Ishikawa (cell line): ENCODE data around the gene LGALS1.

ENCODE experiments used
- CEBPB ChIP-seq: IDR thresholded peaks from 2 replicates; pipeline ENCODE4 v1.6.1; 2012
- CREB1 ChIP-seq: IDR thresholded peaks from 2 replicates; pipeline ENCODE4 v1.6.1; 2012; ENCODE audit warnings: low read depth
- EGR1 ChIP-seq: IDR thresholded peaks from 2 replicates; pipeline ENCODE4 v1.6.1; 2012
- EP300 ChIP-seq: IDR thresholded peaks from 2 replicates; pipeline ENCODE4 v1.6.1; 2012; ENCODE audit warnings: borderline replicate concordance
- FOXM1 ChIP-seq: IDR thresholded peaks from 2 replicates; pipeline ENCODE4 v1.6.1; 2012; ENCODE audit warnings: low read depth, borderline replicate concordance
- NFIC ChIP-seq: IDR thresholded peaks from 2 replicates; pipeline ENCODE4 v1.6.1; 2012
- RAD21 ChIP-seq: IDR thresholded peaks from 2 replicates; pipeline ENCODE4 v1.6.1; 2012; ENCODE audit warnings: low read depth
- REST ChIP-seq: IDR thresholded peaks from 2 replicates; pipeline ENCODE4 v1.6.1; 2012; ENCODE audit warnings: low read depth, mild to moderate bottlenecking
- TAF1 ChIP-seq: IDR thresholded peaks from 2 replicates; pipeline ENCODE4 v1.6.1; 2012; ENCODE audit warnings: low read depth, mild to moderate bottlenecking
- TCF12 ChIP-seq: IDR thresholded peaks from 2 replicates; pipeline ENCODE4 v1.6.1; 2012; ENCODE audit warnings: low read depth
- TEAD4 ChIP-seq: IDR thresholded peaks from 2 replicates; pipeline ENCODE4 v1.6.1; 2012
- YY1 ChIP-seq: IDR thresholded peaks from 2 replicates; pipeline ENCODE4 v1.6.1; 2012; ENCODE audit warnings: low read depth
- ZBTB7A ChIP-seq: IDR thresholded peaks from 2 replicates; pipeline ENCODE4 v1.6.1; 2012; ENCODE audit warnings: low read depth
- TF ChIP-seq, protein P1 (sequence below): IDR thresholded peaks from 2 replicates; pipeline ENCODE4 v1.6.1; 2012
- TF ChIP-seq, protein P2 (sequence below): IDR thresholded peaks from 2 replicates; pipeline ENCODE4 v1.6.1; 2012

Gene LGALS1

GRCh38 chr22:37633625-37634416 lies 41.6 kb upstream of the LGALS1 start:
- TF ChIP-seq CREB1: no peak
- no peak for TF ChIP-seq CEBPB
- TF ChIP-seq, protein P1, sequence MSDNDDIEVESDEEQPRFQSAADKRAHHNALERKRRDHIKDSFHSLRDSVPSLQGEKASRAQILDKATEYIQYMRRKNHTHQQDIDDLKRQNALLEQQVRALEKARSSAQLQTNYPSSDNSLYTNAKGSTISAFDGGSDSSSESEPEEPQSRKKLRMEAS: 0 out of 2 replicates have a peak, but pooled peaks have one; percentile 34
- TF ChIP-seq EGR1: 0 out of 2 replicates have a peak, but pooled peaks have one; percentile 12
- TF ChIP-seq EP300: peak; percentile 77
- TF ChIP-seq FOXM1: no peak; the same call in 1 of the 2 replicates
- TF ChIP-seq ZBTB7A: peak; percentile 98
- TF ChIP-seq NFIC: peak; percentile 81
- TF ChIP-seq, protein P2, sequence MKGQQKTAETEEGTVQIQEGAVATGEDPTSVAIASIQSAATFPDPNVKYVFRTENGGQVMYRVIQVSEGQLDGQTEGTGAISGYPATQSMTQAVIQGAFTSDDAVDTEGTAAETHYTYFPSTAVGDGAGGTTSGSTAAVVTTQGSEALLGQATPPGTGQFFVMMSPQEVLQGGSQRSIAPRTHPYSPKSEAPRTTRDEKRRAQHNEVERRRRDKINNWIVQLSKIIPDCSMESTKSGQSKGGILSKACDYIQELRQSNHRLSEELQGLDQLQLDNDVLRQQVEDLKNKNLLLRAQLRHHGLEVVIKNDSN: no peak
- no peak for TF ChIP-seq REST
- no peak for TF ChIP-seq RAD21
- peak; percentile 42; the same call in 1 of the 2 replicates for TF ChIP-seq TEAD4
- peak; percentile 23; the same call in 1 of the 2 replicates for TF ChIP-seq TAF1
- peak; percentile 89 for TF ChIP-seq TCF12
- TF ChIP-seq YY1: no peak

DNA sequence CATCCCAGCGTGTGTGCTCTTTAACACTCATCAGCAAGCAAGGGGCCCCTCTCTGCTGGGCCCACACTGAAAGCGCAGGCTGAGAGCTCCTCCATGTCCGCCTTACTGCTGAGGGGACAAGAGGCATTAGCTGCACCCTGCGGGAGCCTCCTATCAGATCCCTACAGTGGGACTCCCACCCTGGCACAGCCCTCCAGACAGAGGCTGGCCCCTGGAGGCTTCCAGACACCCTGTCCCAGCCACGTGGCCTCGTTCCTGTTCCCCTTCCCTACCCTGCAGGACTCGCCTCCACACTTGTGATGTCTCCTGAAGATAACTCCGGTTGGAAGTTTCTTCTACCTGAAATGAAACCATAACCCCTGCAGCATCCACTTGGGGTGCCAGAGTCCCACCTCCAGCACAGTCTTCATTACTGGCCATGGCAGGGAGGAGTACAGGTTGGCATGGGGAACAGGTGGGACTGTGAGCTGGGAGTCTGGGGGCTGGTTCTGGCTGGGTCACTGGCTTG lies 41.0 kb upstream of the LGALS1 start:
- peak; percentile 20; the same call in 1 of the 2 replicates for TF ChIP-seq RAD21
- TF ChIP-seq YY1: no peak

DNA sequence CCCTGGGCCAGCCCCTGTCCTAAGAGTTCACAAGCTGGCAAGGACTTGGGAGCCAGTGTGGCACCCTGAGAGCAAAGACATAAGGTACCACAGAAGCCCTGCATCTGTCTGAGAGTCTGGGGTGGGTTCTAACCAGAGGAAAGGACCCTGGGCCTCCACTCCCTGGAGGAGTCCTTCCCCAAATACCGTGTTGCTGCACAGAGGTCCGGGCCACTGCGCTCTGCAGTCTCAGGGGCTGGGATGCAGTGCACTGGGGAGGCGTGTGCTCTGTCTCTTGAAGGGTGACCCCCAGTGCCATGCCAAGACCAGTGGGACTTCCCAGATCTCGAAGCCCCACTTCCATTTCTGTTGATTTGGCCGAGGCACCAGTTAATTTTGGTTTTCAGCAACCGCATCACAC lies 40.3 kb upstream of the LGALS1 start:
- TF ChIP-seq RAD21: no peak
- TF ChIP-seq, protein P2: no peak
- TF ChIP-seq CEBPB: no peak
- TF ChIP-seq EP300: no peak

DNA sequence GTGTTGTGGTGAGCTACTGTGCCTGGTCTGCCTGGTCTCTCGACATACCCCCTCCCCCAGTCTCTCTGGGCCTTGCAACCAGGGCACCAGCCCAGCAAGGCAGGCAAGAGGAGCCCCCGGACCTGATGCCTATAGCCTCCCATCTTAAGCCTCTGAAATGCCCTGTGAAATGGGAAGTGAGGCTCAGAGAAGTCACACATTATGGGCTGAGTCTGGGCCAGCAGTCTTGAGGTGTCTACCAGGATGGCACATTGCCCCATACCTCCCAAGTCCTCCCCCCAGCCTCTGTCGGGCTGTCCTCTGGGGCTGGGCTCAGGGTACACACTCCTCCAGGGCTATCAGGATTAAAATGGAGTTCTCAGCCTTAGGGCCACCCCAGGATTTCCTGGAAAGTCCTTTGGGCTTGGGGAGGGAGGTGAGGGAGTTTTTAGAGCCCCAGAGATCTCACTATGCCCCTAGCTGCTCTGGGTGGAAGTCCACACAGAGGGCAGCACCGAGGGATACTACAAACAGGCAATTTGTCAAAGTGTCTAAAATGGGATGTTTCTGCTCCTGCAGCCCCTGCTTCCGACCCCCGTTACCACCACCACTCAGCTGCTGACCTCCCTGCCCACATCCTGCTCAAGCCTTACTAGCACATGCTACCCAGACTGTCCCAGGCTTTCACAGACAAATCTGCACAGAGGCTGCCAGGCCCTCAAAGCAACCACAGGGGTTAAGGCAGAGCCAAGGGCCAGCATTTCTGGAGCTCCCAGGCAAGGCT lies 39.1 kb upstream of the LGALS1 start:
- TF ChIP-seq, protein P1: peak; percentile 38; the same call in 1 of the 2 replicates
- TF ChIP-seq TEAD4 (no peak), EP300 (no peak), EGR1 (no peak), YY1 (no peak)

DNA sequence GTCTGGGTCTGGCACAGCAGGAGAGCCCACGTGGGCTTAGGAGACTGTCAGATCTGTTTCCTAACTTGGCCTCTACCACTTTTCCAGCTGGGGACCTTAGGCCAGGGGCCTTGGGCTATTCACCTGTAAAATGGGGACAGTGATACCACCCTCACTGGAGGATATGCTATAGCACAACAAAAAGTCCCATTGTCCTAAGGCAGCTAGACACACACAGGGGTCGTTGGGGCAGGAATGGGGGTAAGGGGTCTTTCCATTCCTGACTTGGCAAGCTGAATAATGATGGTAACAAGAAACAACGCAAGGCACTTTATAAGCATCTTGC lies 38.5 kb upstream of the LGALS1 start:
- TF ChIP-seq, protein P2: peak; percentile 78
- TF ChIP-seq FOXM1: no peak

GRCh38 chr22:37638391-37639069 lies 36.9 kb upstream of the LGALS1 start:
- TF ChIP-seq TEAD4 (no peak), RAD21 (no peak), ZBTB7A (no peak), EP300 (no peak), REST (no peak), YY1 (no peak), NFIC (no peak), TCF12 (no peak), TAF1 (no peak), FOXM1 (no peak), CREB1 (no peak), CEBPB (no peak), EGR1 (no peak)
- TF ChIP-seq, protein P1: no peak
- TF ChIP-seq, protein P2: no peak
